HEK293 (cell line): Measurements from ENCODE around the gene CRIM1.

Experiments used
- CTCF ChIA-PET: fragments of 350-600 bp; formaldehyde crosslinking; extraction: SDS; loops from one replicate; lab custom pipeline; 2021; ENCODE audit warnings: antibody characterized with exemption; lab: Yijun Ruan, JAX
- POLR2A ChIA-PET: fragments of 300-600 bp; formaldehyde crosslinking; extraction: SDS; loops from one replicate; lab custom pipeline; 2020; ENCODE audit warnings: antibody characterized with exemption, inconsistent platforms; lab: Yijun Ruan, JAX
- H3K27ac ChIP-seq: fragments of 200-500 bp; sonication (Bioruptor generic); 2 replicates; pipeline ENCODE4 v1.5.1; 2014; ENCODE audit warnings: low read depth, low read length, control low read depth, inconsistent platforms; ENCODE audit errors: extremely low read depth
- H3K36me3 ChIP-seq, 2 experiments: fragments of 200-500 bp in 1 of 2; sonication (Bioruptor generic) in 1 of 2; 1 replicate in 1 of 2; 2 replicates in 1 of 2; pipeline ENCODE4 v1.5.1; 2014 to 2017; ENCODE audit warnings: inconsistent platforms in 2 of 2, low read length in 2 of 2; ENCODE audit not compliant: control insufficient read depth in 2 of 2, insufficient read depth in 1 of 2
- H3K4me1 ChIP-seq: fragments of 200-500 bp; sonication (Bioruptor generic); 2 replicates; pipeline ENCODE4 v1.5.1; 2014; ENCODE audit warnings: mild to moderate bottlenecking, low read length, inconsistent platforms; ENCODE audit not compliant: control insufficient read depth, insufficient read depth
- H3K4me3 ChIP-seq: 2 replicates; pipeline ENCODE4 v1.5.1; 2011; ENCODE audit warnings: low read depth, mild to moderate bottlenecking, control low read depth, low read length, moderate library complexity
- H3K9me3 ChIP-seq: fragments of 200-500 bp; sonication (Bioruptor generic); 2 replicates; pipeline ENCODE4 v1.5.1; 2014; ENCODE audit warnings: low read depth, low read length, inconsistent platforms; ENCODE audit not compliant: control insufficient read depth, insufficient read depth
- BCL11B ChIP-seq: fragments of 450-650 bp; formaldehyde crosslinking; IDR thresholded peaks from 2 replicates; pipeline ENCODE4 v1.5.1; 2016; ENCODE audit warnings: low read depth, missing biosample characterization, missing genetic modification characterization
- EGR2 ChIP-seq: fragments of 450-650 bp; formaldehyde crosslinking; IDR thresholded peaks from 2 replicates; pipeline ENCODE4 v1.5.1; 2016; ENCODE audit warnings: low read depth, missing biosample characterization, missing genetic modification characterization
- KLF10 ChIP-seq: fragments of 450-650 bp; IDR thresholded peaks from 2 replicates; pipeline ENCODE4 v1.5.1; 2018; ENCODE audit warnings: missing biosample characterization, mild to moderate bottlenecking, missing genetic modification characterization
- OVOL3 ChIP-seq: fragments of 450-650 bp; formaldehyde crosslinking; IDR thresholded peaks from 2 replicates; pipeline ENCODE4 v1.5.1; 2016; ENCODE audit warnings: missing biosample characterization, missing genetic modification characterization
- SCRT2 ChIP-seq: fragments of 450-650 bp; formaldehyde crosslinking; IDR thresholded peaks from 2 replicates; pipeline ENCODE4 v1.5.1; 2016; ENCODE audit warnings: missing biosample characterization, missing genetic modification characterization
- ZBTB8A ChIP-seq: fragments of 450-650 bp; formaldehyde crosslinking; IDR thresholded peaks from 2 replicates; pipeline ENCODE4 v1.5.1; 2016; ENCODE audit warnings: missing biosample characterization, missing genetic modification characterization
- ZFP41 ChIP-seq: fragments of 450-650 bp; formaldehyde crosslinking; IDR thresholded peaks from 2 replicates; pipeline ENCODE4 v1.5.1; 2016; ENCODE audit warnings: missing biosample characterization, missing genetic modification characterization, borderline replicate concordance
- ZNF114 ChIP-seq: fragments of 450-650 bp; formaldehyde crosslinking; IDR thresholded peaks from 2 replicates; pipeline ENCODE4 v1.5.0; 2017; ENCODE audit warnings: missing biosample characterization, missing genetic modification characterization
- ZNF175 ChIP-seq: fragments of 450-650 bp; formaldehyde crosslinking; IDR thresholded peaks from 2 replicates; pipeline ENCODE4 v1.5.1; 2016; ENCODE audit warnings: missing biosample characterization, missing genetic modification characterization
- ZNF202 ChIP-seq: fragments of 450-650 bp; formaldehyde crosslinking; IDR thresholded peaks from 2 replicates; pipeline ENCODE4 v1.5.1; 2016; ENCODE audit warnings: missing biosample characterization, missing genetic modification characterization, borderline replicate concordance
- ZNF23 ChIP-seq: fragments of 450-650 bp; formaldehyde crosslinking; IDR thresholded peaks from 2 replicates; pipeline ENCODE4 v1.5.1; 2016; ENCODE audit warnings: missing biosample characterization, missing genetic modification characterization, borderline replicate concordance
- ZNF239 ChIP-seq: fragments of 450-650 bp; formaldehyde crosslinking; IDR thresholded peaks from 2 replicates; pipeline ENCODE4 v1.5.1; 2016; ENCODE audit warnings: missing biosample characterization, missing genetic modification characterization
- ZNF302 ChIP-seq: fragments of 450-650 bp; formaldehyde crosslinking; IDR thresholded peaks from 2 replicates; pipeline ENCODE4 v1.5.1; 2016; ENCODE audit warnings: missing biosample characterization, missing genetic modification characterization, low read depth
- ZNF394 ChIP-seq: fragments of 450-650 bp; formaldehyde crosslinking; IDR thresholded peaks from 2 replicates; pipeline ENCODE4 v1.5.1; 2016; ENCODE audit warnings: missing biosample characterization, missing genetic modification characterization, mild to moderate bottlenecking, moderate library complexity, borderline replicate concordance
- ZNF423 ChIP-seq: fragments of 450-650 bp; formaldehyde crosslinking; IDR thresholded peaks from 2 replicates; pipeline ENCODE4 v1.5.1; 2016; ENCODE audit warnings: missing biosample characterization, missing genetic modification characterization
- ZNF433 ChIP-seq: fragments of 450-650 bp; formaldehyde crosslinking; IDR thresholded peaks from 2 replicates; pipeline ENCODE4 v1.5.1; 2016; ENCODE audit warnings: missing biosample characterization, missing genetic modification characterization, low read depth
- ZNF48 ChIP-seq: fragments of 450-650 bp; formaldehyde crosslinking; IDR thresholded peaks from 2 replicates; pipeline ENCODE4 v1.5.1; 2016; ENCODE audit warnings: missing biosample characterization, missing genetic modification characterization
- ZNF510 ChIP-seq: fragments of 450-650 bp; formaldehyde crosslinking; IDR thresholded peaks from 2 replicates; pipeline ENCODE4 v1.5.1; 2018; ENCODE audit warnings: mild to moderate bottlenecking, missing genetic modification characterization, missing biosample characterization; ENCODE audit not compliant: insufficient replicate concordance
- ZNF514 ChIP-seq: fragments of 450-650 bp; formaldehyde crosslinking; IDR thresholded peaks from 2 replicates; pipeline ENCODE4 v1.5.1; 2016; ENCODE audit warnings: missing biosample characterization, missing genetic modification characterization
- ZNF549 ChIP-seq: fragments of 450-650 bp; IDR thresholded peaks from 2 replicates; pipeline ENCODE4 v1.5.1; 2018; ENCODE audit warnings: missing biosample characterization, missing genetic modification characterization, mild to moderate bottlenecking, inconsistent platforms, moderate library complexity
- ZNF585B ChIP-seq: fragments of 450-650 bp; formaldehyde crosslinking; IDR thresholded peaks from 2 replicates; pipeline ENCODE4 v1.5.1; 2016; ENCODE audit warnings: missing biosample characterization, missing genetic modification characterization
- ZNF660 ChIP-seq: fragments of 450-650 bp; IDR thresholded peaks from 2 replicates; pipeline ENCODE4 v1.5.1; 2018; ENCODE audit warnings: missing biosample characterization, mild to moderate bottlenecking, missing genetic modification characterization
- TF ChIP-seq, protein P1 (sequence below): fragments of 450-650 bp; formaldehyde crosslinking; IDR thresholded peaks from 2 replicates; pipeline ENCODE4 v1.5.1; 2016; ENCODE audit warnings: missing biosample characterization, missing genetic modification characterization
- TF ChIP-seq, protein P2 (sequence below): fragments of 450-650 bp; formaldehyde crosslinking; IDR thresholded peaks from 2 replicates; pipeline ENCODE4 v1.5.1; 2016; ENCODE audit warnings: missing biosample characterization, missing genetic modification characterization, borderline replicate concordance
- TF ChIP-seq, protein P3 (sequence below): fragments of 450-650 bp; formaldehyde crosslinking; IDR thresholded peaks from 2 replicates; pipeline ENCODE4 v1.5.1; 2017; ENCODE audit warnings: missing biosample characterization, missing genetic modification characterization
- TF ChIP-seq, protein P4 (sequence below): fragments of 450-650 bp; formaldehyde crosslinking; IDR thresholded peaks from 2 replicates; pipeline ENCODE4 v1.5.1; 2016; ENCODE audit warnings: missing biosample characterization, missing genetic modification characterization

CRIM1 gene

DNA sequence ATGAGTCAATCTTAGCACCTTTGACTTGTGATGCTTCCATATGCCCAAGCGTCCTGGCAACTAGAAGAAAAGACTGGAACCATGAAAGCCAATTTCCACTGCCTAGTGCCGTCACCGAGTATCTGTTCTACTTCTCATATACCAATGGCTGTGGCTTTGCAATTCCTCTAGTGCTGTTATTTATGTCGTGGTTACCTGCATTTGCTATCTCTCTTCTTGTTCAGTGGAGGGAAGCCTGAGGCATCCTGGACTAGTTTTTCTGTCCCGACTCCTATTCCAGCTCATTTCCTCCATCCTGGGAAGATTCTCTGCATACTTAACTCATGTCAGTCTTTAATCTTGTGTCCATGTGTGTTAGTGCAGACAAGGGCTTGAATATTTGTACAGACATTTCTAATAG lies 124.5 kb downstream of the CRIM1 start (continued):
- TF ChIP-seq SCRT2 (no peak), ZNF394 (no peak)

DNA sequence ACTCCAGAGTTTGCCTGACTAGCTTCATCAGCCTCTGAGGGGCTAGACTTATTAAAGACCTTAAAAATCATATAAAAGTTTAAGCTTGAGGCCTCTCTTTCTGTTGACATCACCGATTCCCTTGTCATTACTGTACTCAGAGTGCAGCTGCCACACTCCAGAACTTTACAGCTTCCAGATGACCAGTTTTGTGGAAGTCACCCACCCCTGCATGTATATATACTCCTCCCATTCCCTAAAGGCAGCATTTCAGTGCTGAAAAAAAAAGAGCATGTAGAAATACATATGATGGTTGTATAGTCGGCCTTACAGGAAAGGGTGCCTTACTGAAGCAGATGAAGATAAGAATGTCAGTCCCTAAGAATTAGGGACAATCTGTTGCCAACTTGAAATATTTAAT lies 125.1 kb downstream of the CRIM1 start:
- ChIA-PET CTCF (no interaction called here), POLR2A (no interaction called here)
- TF ChIP-seq ZNF175 (tag by site-specific recombination) (no peak), ZBTB8A (tag by site-specific recombination) (no peak), ZNF202 (no peak), ZNF23 (tag by site-specific recombination) (no peak), ZNF423 (no peak), ZNF510 (tag by site-specific recombination) (no peak), KLF10 (tag by site-specific recombination) (no peak), ZNF302 (tag by site-specific recombination) (no peak), ZFP41 (tag by site-specific recombination) (no peak), ZNF514 (tag by site-specific recombination) (no peak), ZNF549 (no peak), ZNF585B (no peak), ZNF48 (no peak), OVOL3 (tag by site-specific recombination) (no peak)
- TF ChIP-seq, protein P1, sequence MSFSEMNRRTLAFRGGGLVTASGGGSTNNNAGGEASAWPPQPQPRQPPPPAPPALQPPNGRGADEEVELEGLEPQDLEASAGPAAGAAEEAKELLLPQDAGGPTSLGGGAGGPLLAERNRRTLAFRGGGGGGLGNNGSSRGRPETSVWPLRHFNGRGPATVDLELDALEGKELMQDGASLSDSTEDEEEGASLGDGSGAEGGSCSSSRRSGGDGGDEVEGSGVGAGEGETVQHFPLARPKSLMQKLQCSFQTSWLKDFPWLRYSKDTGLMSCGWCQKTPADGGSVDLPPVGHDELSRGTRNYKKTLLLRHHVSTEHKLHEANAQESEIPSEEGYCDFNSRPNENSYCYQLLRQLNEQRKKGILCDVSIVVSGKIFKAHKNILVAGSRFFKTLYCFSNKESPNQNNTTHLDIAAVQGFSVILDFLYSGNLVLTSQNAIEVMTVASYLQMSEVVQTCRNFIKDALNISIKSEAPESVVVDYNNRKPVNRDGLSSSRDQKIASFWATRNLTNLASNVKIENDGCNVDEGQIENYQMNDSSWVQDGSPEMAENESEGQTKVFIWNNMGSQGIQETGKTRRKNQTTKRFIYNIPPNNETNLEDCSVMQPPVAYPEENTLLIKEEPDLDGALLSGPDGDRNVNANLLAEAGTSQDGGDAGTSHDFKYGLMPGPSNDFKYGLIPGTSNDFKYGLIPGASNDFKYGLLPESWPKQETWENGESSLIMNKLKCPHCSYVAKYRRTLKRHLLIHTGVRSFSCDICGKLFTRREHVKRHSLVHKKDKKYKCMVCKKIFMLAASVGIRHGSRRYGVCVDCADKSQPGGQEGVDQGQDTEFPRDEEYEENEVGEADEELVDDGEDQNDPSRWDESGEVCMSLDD (tag by site-specific recombination): no peak
- Histone ChIP-seq H3K27ac (no peak overlapping the region), H3K36me3 (peaks cover 0 to 73% of the 10 kb centered on the region in 2 experiments; a peak in 2 of 3 replicates), H3K9me3 (no peaks in the 10 kb centered on the region), H3K4me3 (no peak overlapping the region), H3K4me1 (no peaks in the 10 kb centered on the region)

DNA sequence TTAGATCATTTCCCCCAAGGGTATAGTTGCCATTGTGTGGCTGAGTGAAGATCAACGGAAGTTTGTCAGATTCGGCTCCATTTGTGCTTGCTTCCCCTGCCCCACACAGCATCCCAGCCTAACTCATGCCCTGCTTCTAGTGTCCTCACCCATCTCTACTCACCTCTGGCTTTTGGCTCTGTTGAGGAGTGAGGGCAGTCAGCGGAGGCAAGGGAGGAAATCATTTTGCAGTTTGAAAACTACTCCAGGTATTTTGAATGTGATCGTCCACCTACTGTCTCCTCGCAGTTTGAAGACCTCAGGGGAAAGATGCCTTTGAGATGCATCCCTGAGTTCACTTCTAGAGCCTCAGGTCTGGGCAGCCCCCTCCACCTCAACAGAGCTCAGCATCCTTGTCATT lies 126.1 kb downstream of the CRIM1 start:
- Histone ChIP-seq H3K36me3 (peaks cover 0 to 64% of the 10 kb centered on the region in 2 experiments; a peak in 2 of 3 replicates), H3K9me3 (no peaks in the 10 kb centered on the region), H3K4me3 (no peak overlapping the region), H3K4me1 (no peaks in the 10 kb centered on the region), H3K27ac (no peak overlapping the region)
- TF ChIP-seq, protein P2, sequence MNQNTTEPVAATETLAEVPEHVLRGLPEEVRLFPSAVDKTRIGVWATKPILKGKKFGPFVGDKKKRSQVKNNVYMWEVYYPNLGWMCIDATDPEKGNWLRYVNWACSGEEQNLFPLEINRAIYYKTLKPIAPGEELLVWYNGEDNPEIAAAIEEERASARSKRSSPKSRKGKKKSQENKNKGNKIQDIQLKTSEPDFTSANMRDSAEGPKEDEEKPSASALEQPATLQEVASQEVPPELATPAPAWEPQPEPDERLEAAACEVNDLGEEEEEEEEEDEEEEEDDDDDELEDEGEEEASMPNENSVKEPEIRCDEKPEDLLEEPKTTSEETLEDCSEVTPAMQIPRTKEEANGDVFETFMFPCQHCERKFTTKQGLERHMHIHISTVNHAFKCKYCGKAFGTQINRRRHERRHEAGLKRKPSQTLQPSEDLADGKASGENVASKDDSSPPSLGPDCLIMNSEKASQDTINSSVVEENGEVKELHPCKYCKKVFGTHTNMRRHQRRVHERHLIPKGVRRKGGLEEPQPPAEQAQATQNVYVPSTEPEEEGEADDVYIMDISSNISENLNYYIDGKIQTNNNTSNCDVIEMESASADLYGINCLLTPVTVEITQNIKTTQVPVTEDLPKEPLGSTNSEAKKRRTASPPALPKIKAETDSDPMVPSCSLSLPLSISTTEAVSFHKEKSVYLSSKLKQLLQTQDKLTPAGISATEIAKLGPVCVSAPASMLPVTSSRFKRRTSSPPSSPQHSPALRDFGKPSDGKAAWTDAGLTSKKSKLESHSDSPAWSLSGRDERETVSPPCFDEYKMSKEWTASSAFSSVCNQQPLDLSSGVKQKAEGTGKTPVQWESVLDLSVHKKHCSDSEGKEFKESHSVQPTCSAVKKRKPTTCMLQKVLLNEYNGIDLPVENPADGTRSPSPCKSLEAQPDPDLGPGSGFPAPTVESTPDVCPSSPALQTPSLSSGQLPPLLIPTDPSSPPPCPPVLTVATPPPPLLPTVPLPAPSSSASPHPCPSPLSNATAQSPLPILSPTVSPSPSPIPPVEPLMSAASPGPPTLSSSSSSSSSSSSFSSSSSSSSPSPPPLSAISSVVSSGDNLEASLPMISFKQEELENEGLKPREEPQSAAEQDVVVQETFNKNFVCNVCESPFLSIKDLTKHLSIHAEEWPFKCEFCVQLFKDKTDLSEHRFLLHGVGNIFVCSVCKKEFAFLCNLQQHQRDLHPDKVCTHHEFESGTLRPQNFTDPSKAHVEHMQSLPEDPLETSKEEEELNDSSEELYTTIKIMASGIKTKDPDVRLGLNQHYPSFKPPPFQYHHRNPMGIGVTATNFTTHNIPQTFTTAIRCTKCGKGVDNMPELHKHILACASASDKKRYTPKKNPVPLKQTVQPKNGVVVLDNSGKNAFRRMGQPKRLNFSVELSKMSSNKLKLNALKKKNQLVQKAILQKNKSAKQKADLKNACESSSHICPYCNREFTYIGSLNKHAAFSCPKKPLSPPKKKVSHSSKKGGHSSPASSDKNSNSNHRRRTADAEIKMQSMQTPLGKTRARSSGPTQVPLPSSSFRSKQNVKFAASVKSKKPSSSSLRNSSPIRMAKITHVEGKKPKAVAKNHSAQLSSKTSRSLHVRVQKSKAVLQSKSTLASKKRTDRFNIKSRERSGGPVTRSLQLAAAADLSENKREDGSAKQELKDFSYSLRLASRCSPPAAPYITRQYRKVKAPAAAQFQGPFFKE (tag by site-specific recombination): no peak
- no peak for TF ChIP-seq ZNF239
- no peak for TF ChIP-seq ZNF114 (tag by site-specific recombination)
- TF ChIP-seq, protein P3, sequence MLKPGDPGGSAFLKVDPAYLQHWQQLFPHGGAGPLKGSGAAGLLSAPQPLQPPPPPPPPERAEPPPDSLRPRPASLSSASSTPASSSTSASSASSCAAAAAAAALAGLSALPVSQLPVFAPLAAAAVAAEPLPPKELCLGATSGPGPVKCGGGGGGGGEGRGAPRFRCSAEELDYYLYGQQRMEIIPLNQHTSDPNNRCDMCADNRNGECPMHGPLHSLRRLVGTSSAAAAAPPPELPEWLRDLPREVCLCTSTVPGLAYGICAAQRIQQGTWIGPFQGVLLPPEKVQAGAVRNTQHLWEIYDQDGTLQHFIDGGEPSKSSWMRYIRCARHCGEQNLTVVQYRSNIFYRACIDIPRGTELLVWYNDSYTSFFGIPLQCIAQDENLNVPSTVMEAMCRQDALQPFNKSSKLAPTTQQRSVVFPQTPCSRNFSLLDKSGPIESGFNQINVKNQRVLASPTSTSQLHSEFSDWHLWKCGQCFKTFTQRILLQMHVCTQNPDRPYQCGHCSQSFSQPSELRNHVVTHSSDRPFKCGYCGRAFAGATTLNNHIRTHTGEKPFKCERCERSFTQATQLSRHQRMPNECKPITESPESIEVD (tag by site-specific recombination): no peak
- TF ChIP-seq BCL11B (tag by site-specific recombination): no peak
- TF ChIP-seq ZNF660: no peak
- no peak for TF ChIP-seq ZNF433 (tag by site-specific recombination)
- TF ChIP-seq, protein P4, sequence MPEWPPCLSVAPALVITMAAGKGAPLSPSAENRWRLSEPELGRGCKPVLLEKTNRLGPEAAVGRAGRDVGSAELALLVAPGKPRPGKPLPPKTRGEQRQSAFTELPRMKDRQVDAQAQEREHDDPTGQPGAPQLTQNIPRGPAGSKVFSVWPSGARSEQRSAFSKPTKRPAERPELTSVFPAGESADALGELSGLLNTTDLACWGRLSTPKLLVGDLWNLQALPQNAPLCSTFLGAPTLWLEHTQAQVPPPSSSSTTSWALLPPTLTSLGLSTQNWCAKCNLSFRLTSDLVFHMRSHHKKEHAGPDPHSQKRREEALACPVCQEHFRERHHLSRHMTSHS (tag by site-specific recombination): no peak
- no peak for TF ChIP-seq EGR2 (tag by site-specific recombination)
- POLR2A ChIA-PET: no interaction called here
- CTCF ChIA-PET: interaction anchor here (1.2 kb wide), 1 partner anchor 25 kb away, joined by 4 read pairs; no protein-coding TSS in a partner anchor
